ENCODE data around the gene GRM4.

GRM4 gene

GRCh38 chr6:34001706-34002621 is 143.9 kb downstream of the GRM4 start:
- H3K27me3 ChIP-seq (ENCODE audit: low read depth, low read length), result no peaks in the 10 kb centered on the region
- no peaks in the 10 kb centered on the region for H3K36me3 ChIP-seq (ENCODE audit: control insufficient read depth in 1 of 2, insufficient read depth in 2 of 2, low read length in 2 of 2)
- H3K4me3 ChIP-seq (ENCODE audit: low read depth in 1 of 2, low read length in 2 of 2), result no peak overlapping the region
- peaks cover 6% of the 10 kb centered on the region in 2 donors for H3K9me3 ChIP-seq (ENCODE audit: control insufficient read depth in 1 of 2, low read length in 2 of 2)
- H3K4me1 ChIP-seq (ENCODE audit: control insufficient read depth in 1 of 2, insufficient read depth in 2 of 2, low read length in 2 of 2), result no peaks in the 10 kb centered on the region
- H3K27ac ChIP-seq (ENCODE audit: low read length), result no peak overlapping the region

- H3K27ac ChIP-seq (ENCODE audit: low read length), result no peak overlapping the region
- peaks cover 0 to 3% of the 10 kb centered on the region in 2 donors for H3K4me1 ChIP-seq (ENCODE audit: control insufficient read depth in 1 of 2, insufficient read depth in 2 of 2, low read length in 2 of 2)
- no peaks in the 10 kb centered on the region for H3K27me3 ChIP-seq (ENCODE audit: low read depth, low read length)
- no peaks in the 10 kb centered on the region for H3K36me3 ChIP-seq (ENCODE audit: control insufficient read depth in 1 of 2, insufficient read depth in 2 of 2, low read length in 2 of 2)
- no peak overlapping the region for H3K4me3 ChIP-seq (ENCODE audit: low read depth in 1 of 2, low read length in 2 of 2)
- H3K9me3 ChIP-seq (ENCODE audit: control insufficient read depth in 1 of 2, low read length in 2 of 2), result peaks cover 6 to 7% of the 10 kb centered on the region in 2 donors
Measured at GRCh38 chr6:34000281-34000680, 145.6 kb downstream of the GRM4 start.

GRCh38 chr6:33999567-33999966 is 146.3 kb downstream of the GRM4 start:
- Histone ChIP-seq H3K4me3 (ENCODE audit: low read depth in 1 of 2, low read length in 2 of 2) (no peak overlapping the region), H3K27ac (ENCODE audit: low read length) (no peak overlapping the region), H3K9me3 (ENCODE audit: control insufficient read depth in 1 of 2, low read length in 2 of 2) (peaks cover 6 to 7% of the 10 kb centered on the region in 2 donors), H3K36me3 (ENCODE audit: control insufficient read depth in 1 of 2, insufficient read depth in 2 of 2, low read length in 2 of 2) (no peaks in the 10 kb centered on the region), H3K27me3 (ENCODE audit: low read depth, low read length) (no peaks in the 10 kb centered on the region), H3K4me1 (ENCODE audit: control insufficient read depth in 1 of 2, insufficient read depth in 2 of 2, low read length in 2 of 2) (peaks cover 0 to 5% of the 10 kb centered on the region in 2 donors)

GRCh38 chr6:33998660-33999059 is 147.2 kb downstream of the GRM4 start:
- H3K4me1 ChIP-seq (ENCODE audit: control insufficient read depth in 1 of 2, insufficient read depth in 2 of 2, low read length in 2 of 2), result peaks cover 0 to 5% of the 10 kb centered on the region in 2 donors

GRCh38 chr6:33997265-33997664 is 148.6 kb downstream of the GRM4 start:
- H3K36me3 ChIP-seq (ENCODE audit: control insufficient read depth in 1 of 2, insufficient read depth in 2 of 2, low read length in 2 of 2), result no peaks in the 10 kb centered on the region
- H3K4me3 ChIP-seq (ENCODE audit: low read depth in 1 of 2, low read length in 2 of 2), result no peak overlapping the region
- no peak overlapping the region for H3K27ac ChIP-seq (ENCODE audit: low read length)
- no peaks in the 10 kb centered on the region for H3K27me3 ChIP-seq (ENCODE audit: low read depth, low read length)
- peaks cover 0 to 5% of the 10 kb centered on the region in 2 donors for H3K4me1 ChIP-seq (ENCODE audit: control insufficient read depth in 1 of 2, insufficient read depth in 2 of 2, low read length in 2 of 2)
- peaks cover 6 to 7% of the 10 kb centered on the region in 2 donors for H3K9me3 ChIP-seq (ENCODE audit: control insufficient read depth in 1 of 2, low read length in 2 of 2)

More at GRCh38 chr6:33998660-33999059, 147.2 kb downstream of the GRM4 start:
- Histone ChIP-seq H3K27me3 (ENCODE audit: low read depth, low read length) (no peaks in the 10 kb centered on the region), H3K4me3 (ENCODE audit: low read depth in 1 of 2, low read length in 2 of 2) (no peak overlapping the region), H3K9me3 (ENCODE audit: control insufficient read depth in 1 of 2, low read length in 2 of 2) (peaks cover 6 to 7% of the 10 kb centered on the region in 2 donors), H3K36me3 (ENCODE audit: control insufficient read depth in 1 of 2, insufficient read depth in 2 of 2, low read length in 2 of 2) (no peaks in the 10 kb centered on the region), H3K27ac (ENCODE audit: low read length) (no peak overlapping the region)

GRCh38 chr6:33996120-33996475 is 149.8 kb downstream of the GRM4 start:
- H3K4me1 ChIP-seq (ENCODE audit: control insufficient read depth in 1 of 2, insufficient read depth in 2 of 2, low read length in 2 of 2), result peaks cover 0 to 5% of the 10 kb centered on the region in 2 donors
- no peaks in the 10 kb centered on the region for H3K27me3 ChIP-seq (ENCODE audit: low read depth, low read length)
- no peak overlapping the region for H3K4me3 ChIP-seq (ENCODE audit: low read depth in 1 of 2, low read length in 2 of 2)
- no peaks in the 10 kb centered on the region for H3K36me3 ChIP-seq (ENCODE audit: control insufficient read depth in 1 of 2, insufficient read depth in 2 of 2, low read length in 2 of 2)
- no peak overlapping the region for H3K27ac ChIP-seq (ENCODE audit: low read length)
- peaks cover 6 to 7% of the 10 kb centered on the region in 2 donors for H3K9me3 ChIP-seq (ENCODE audit: control insufficient read depth in 1 of 2, low read length in 2 of 2)

GRCh38 chr6:33995309-33996119 is 150.4 kb downstream of the GRM4 start:
- Histone ChIP-seq H3K4me1 (ENCODE audit: control insufficient read depth in 1 of 2, insufficient read depth in 2 of 2, low read length in 2 of 2) (peaks cover 0 to 5% of the 10 kb centered on the region in 2 donors), H3K9me3 (ENCODE audit: control insufficient read depth in 1 of 2, low read length in 2 of 2) (peaks cover 6 to 7% of the 10 kb centered on the region in 2 donors), H3K27me3 (ENCODE audit: low read depth, low read length) (no peaks in the 10 kb centered on the region), H3K4me3 (ENCODE audit: low read depth in 1 of 2, low read length in 2 of 2) (no peak overlapping the region), H3K27ac (ENCODE audit: low read length) (no peak overlapping the region), H3K36me3 (ENCODE audit: control insufficient read depth in 1 of 2, insufficient read depth in 2 of 2, low read length in 2 of 2) (no peaks in the 10 kb centered on the region)

- peaks cover 0 to 5% of the 10 kb centered on the region in 2 donors for H3K4me1 ChIP-seq (ENCODE audit: control insufficient read depth in 1 of 2, insufficient read depth in 2 of 2, low read length in 2 of 2)
- no peaks in the 10 kb centered on the region for H3K36me3 ChIP-seq (ENCODE audit: control insufficient read depth in 1 of 2, insufficient read depth in 2 of 2, low read length in 2 of 2)
- H3K4me3 ChIP-seq (ENCODE audit: low read depth in 1 of 2, low read length in 2 of 2), result no peak overlapping the region
- H3K9me3 ChIP-seq (ENCODE audit: control insufficient read depth in 1 of 2, low read length in 2 of 2), result peaks cover 6 to 7% of the 10 kb centered on the region in 2 donors
- H3K27me3 ChIP-seq (ENCODE audit: low read depth, low read length), result no peaks in the 10 kb centered on the region
- no peak overlapping the region for H3K27ac ChIP-seq (ENCODE audit: low read length)
Measured at GRCh38 chr6:33994472-33995308, 151.2 kb downstream of the GRM4 start.

GRCh38 chr6:33993653-33994471 is 152.0 kb downstream of the GRM4 start:
- Histone ChIP-seq H3K4me1 (ENCODE audit: control insufficient read depth in 1 of 2, insufficient read depth in 2 of 2, low read length in 2 of 2) (peaks cover 0 to 5% of the 10 kb centered on the region in 2 donors), H3K4me3 (ENCODE audit: low read depth in 1 of 2, low read length in 2 of 2) (no peak overlapping the region), H3K27ac (ENCODE audit: low read length) (no peak overlapping the region), H3K9me3 (ENCODE audit: control insufficient read depth in 1 of 2, low read length in 2 of 2) (peaks cover 6 to 7% of the 10 kb centered on the region in 2 donors), H3K36me3 (ENCODE audit: control insufficient read depth in 1 of 2, insufficient read depth in 2 of 2, low read length in 2 of 2) (no peaks in the 10 kb centered on the region), H3K27me3 (ENCODE audit: low read depth, low read length) (no peaks in the 10 kb centered on the region)

- Histone ChIP-seq H3K36me3 (ENCODE audit: control insufficient read depth in 1 of 2, insufficient read depth in 2 of 2, low read length in 2 of 2) (no peaks in the 10 kb centered on the region), H3K27ac (ENCODE audit: low read length) (no peak overlapping the region)
Measured at GRCh38 chr6:33993091-33993490, 152.8 kb downstream of the GRM4 start.

More at GRCh38 chr6:33993091-33993490, 152.8 kb downstream of the GRM4 start:
- H3K27me3 ChIP-seq (ENCODE audit: low read depth, low read length), result no peaks in the 10 kb centered on the region
- no peak overlapping the region for H3K4me3 ChIP-seq (ENCODE audit: low read depth in 1 of 2, low read length in 2 of 2)
- peaks cover 6 to 7% of the 10 kb centered on the region in 2 donors for H3K9me3 ChIP-seq (ENCODE audit: control insufficient read depth in 1 of 2, low read length in 2 of 2)
- peaks cover 0 to 5% of the 10 kb centered on the region in 2 donors for H3K4me1 ChIP-seq (ENCODE audit: control insufficient read depth in 1 of 2, insufficient read depth in 2 of 2, low read length in 2 of 2)
